Liver (tissue), 9 donors: ENCODE data around the gene EXOC4. TPM values are rescaled to one million over a fixed set of nuclear protein-coding genes. Genes with fewer than 3 reads are reported as not detected.

Experiments used
- DNase-seq: peaks from one replicate; pipeline ENCODE4 v3.0.0-alpha.2; 2017; ENCODE audit warnings: low spot score
- H3K27ac ChIP-seq, 2 donors: one replicate each; pipeline ENCODE4 v1.7.0; 2013; ENCODE audit warnings: inconsistent platforms in 2 of 2, low read length in 2 of 2, control low read depth in 1 of 2, low read depth in 1 of 2, mild to moderate bottlenecking in 1 of 2
- H3K27me3 ChIP-seq, 4 donors: one replicate each; pipeline versions ENCODE4 v1.6.1 to v1.7.0; 2013; ENCODE audit warnings: low read length in 3 of 4, inconsistent platforms in 1 of 4, mild to moderate bottlenecking in 1 of 4, moderate library complexity in 1 of 4; ENCODE audit not compliant: control insufficient read depth in 4 of 4, insufficient read depth in 4 of 4
- H3K36me3 ChIP-seq, 4 donors: one replicate each; pipeline versions ENCODE4 v1.6.1 to v1.7.0; 2013; ENCODE audit warnings: low read length in 3 of 4, mild to moderate bottlenecking in 3 of 4, low read depth in 1 of 4, moderate library complexity in 1 of 4; ENCODE audit not compliant: control insufficient read depth in 4 of 4, insufficient read depth in 3 of 4
- H3K4me1 ChIP-seq, 4 donors: one replicate each; pipeline versions ENCODE4 v1.6.1 to v1.7.0; 2013; ENCODE audit warnings: low read length in 3 of 4, mild to moderate bottlenecking in 3 of 4, moderate library complexity in 1 of 4; ENCODE audit not compliant: control insufficient read depth in 4 of 4, insufficient read depth in 4 of 4
- H3K4me3 ChIP-seq, 3 donors: one replicate each; pipeline versions ENCODE4 v1.6.1 to v1.7.0; 2013; ENCODE audit warnings: low read length in 3 of 3, control low read depth in 1 of 3, low read depth in 1 of 3, mild to moderate bottlenecking in 1 of 3
- H3K9ac ChIP-seq, 2 donors: one replicate each; pipeline ENCODE4 v1.7.0; 2013; ENCODE audit warnings: low read length in 2 of 2, mild to moderate bottlenecking in 2 of 2, moderate library complexity in 2 of 2, control low read depth in 1 of 2, low read depth in 1 of 2
- H3K9me3 ChIP-seq, 4 donors: one replicate each; pipeline versions ENCODE4 v1.6.1 to v1.7.0; 2013; ENCODE audit warnings: low read length in 3 of 4; ENCODE audit not compliant: control insufficient read depth in 4 of 4
- EGR1 ChIP-seq, 2 donors: IDR thresholded peaks; 2 replicates each; pipeline ENCODE4 v1.6.1; 2016 to 2018; ENCODE audit warnings: antibody characterized with exemption in 2 of 2, low read depth in 2 of 2
- FOXA1 ChIP-seq: IDR thresholded peaks from 2 replicates; pipeline ENCODE4 v1.6.1; 2016; ENCODE audit warnings: antibody characterized with exemption
- GABPA ChIP-seq, 2 donors: IDR thresholded peaks in 1 of 2; conservative IDR thresholded peaks in 1 of 2; 2 replicates each; pipeline ENCODE4 v1.6.1; 2016; ENCODE audit warnings: antibody characterized with exemption in 2 of 2, mild to moderate bottlenecking in 1 of 2, moderate library complexity in 1 of 2
- HNF4A ChIP-seq, 2 donors: conservative IDR thresholded peaks; 2 replicates each; pipeline ENCODE4 v1.6.1; 2016; ENCODE audit warnings: antibody characterized with exemption in 2 of 2, mild to moderate bottlenecking in 2 of 2
- HNF4G ChIP-seq: IDR thresholded peaks from 2 replicates; pipeline ENCODE4 v1.6.1; 2016; ENCODE audit warnings: antibody characterized with exemption
- JUND ChIP-seq, 2 donors: IDR thresholded peaks; 2 replicates each; pipeline ENCODE4 v1.6.1; 2016; ENCODE audit warnings: antibody characterized with exemption in 2 of 2
- NR2F2 ChIP-seq: IDR thresholded peaks from 2 replicates; pipeline ENCODE4 v1.6.1; 2016; ENCODE audit warnings: antibody characterized with exemption
- RXRA ChIP-seq, 2 donors: IDR thresholded peaks; 2 replicates each; pipeline ENCODE4 v1.6.1; 2017 to 2018; ENCODE audit warnings: antibody characterized with exemption in 2 of 2, mild to moderate bottlenecking in 1 of 2
- SP1 ChIP-seq: IDR thresholded peaks from 2 replicates; pipeline ENCODE4 v1.6.1; 2018; ENCODE audit warnings: antibody characterized with exemption, mild to moderate bottlenecking
- TAF1 ChIP-seq: conservative IDR thresholded peaks from 2 replicates; pipeline ENCODE4 v1.6.1; 2016; ENCODE audit warnings: antibody characterized with exemption, mild to moderate bottlenecking
- YY1 ChIP-seq: IDR thresholded peaks from 2 replicates; pipeline ENCODE4 v1.6.1; 2016; ENCODE audit warnings: antibody characterized with exemption, mild to moderate bottlenecking
- WGBS: extraction: QIAGEN DNeasy Blood & Tissue Kit; methylation state at CpG from one replicate; pipeline ENCODE4 v1.1.7; 2013; 5-methylcytosine and 5-hydroxymethylcytosine counted together
- polyA plus RNA-seq, 2 donors: library from polyadenylated mRNA; stranded (reverse) in 1 of 2; unstranded in 1 of 2; fragments of 200-250 nt in 1 of 2; fragments of >200 nt in 1 of 2; fragmentation: Nextera tagmentation in 1 of 2; extraction: Ambion mirVana in 1 of 2; gene quantifications; one replicate each; pipeline versions ENCODE4 v1.2.1 to v1.2.3, GENCODE V29; 2013 to 2015
- total RNA-seq, 2 donors: library from RNA; depleted of rRNA; stranded (reverse); fragments of >200 nt; gene quantifications; one replicate each; pipeline ENCODE4 v1.2.3, GENCODE V29; 2014
- TF ChIP-seq, protein P1 (sequence below): IDR thresholded peaks from 2 replicates; pipeline ENCODE4 v1.6.1; 2016; ENCODE audit warnings: antibody characterized with exemption
- TF ChIP-seq, protein P2 (sequence below): IDR thresholded peaks from 2 replicates; pipeline ENCODE4 v1.6.1; 2016; ENCODE audit warnings: antibody characterized with exemption
- TF ChIP-seq, protein P3 (sequence below): IDR thresholded peaks from 2 replicates; pipeline ENCODE4 v1.6.1; 2016; ENCODE audit warnings: antibody characterized with exemption, mild to moderate bottlenecking
- donor health status: healthy.
- donor health status: healthy.
- donor health status: healthy.
- donor health status: healthy.
- donor health status: healthy.

Gene EXOC4
- total and polyA plus RNA-seq, 4 donors, result 9.5 to 55.9 (median 23.6) TPM

DNA sequence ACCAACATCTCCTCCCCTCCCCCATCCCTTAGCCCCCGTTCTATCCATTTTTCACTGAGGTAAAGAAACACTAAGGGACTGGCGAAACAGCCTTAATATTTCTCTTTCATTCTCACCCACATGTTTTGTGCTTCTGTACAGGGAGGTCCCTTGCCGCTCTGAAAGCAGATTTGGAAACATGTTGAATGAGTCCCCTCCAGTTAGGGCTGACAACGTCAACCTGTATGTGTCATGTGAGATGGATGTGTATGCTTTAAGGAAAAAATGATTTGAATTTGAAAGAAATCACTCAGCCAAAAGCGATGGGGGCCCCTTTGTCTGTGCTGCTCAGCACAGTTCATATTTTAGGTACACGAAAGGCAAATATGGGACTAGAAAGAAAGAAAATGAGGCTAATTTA is 560.0 kb downstream of the EXOC4 start:
- Histone ChIP-seq H3K36me3 (peaks cover 0 to 6% (median under 1%) of the 10 kb centered on the region in 4 donors), H3K27ac (no peak overlapping the region), H3K4me3 (no peak overlapping the region), H3K27me3 (no peaks in the 10 kb centered on the region), H3K9me3 (no peaks in the 10 kb centered on the region), H3K4me1 (no peaks in the 10 kb centered on the region), H3K9ac (no peak overlapping the region)
- WGBS, result 94% methylated on average over 6 of the region's 6 CpGs
- no peak for DNase-seq
- TF ChIP-seq GABPA (IDR thresholded peaks at IDR 0.05 in 1 of 2, conservative IDR thresholded peaks at IDR 0.05 in 1 of 2) (no peak), NR2F2 (no peak), HNF4A (conservative IDR thresholded peaks at IDR 0.05) (no peak), JUND (IDR thresholded peaks at IDR 0.05) (no peak), HNF4G (no peak), RXRA (IDR thresholded peaks at IDR 0.05) (no peak), TAF1 (no peak), YY1 (no peak)
- TF ChIP-seq, protein P1, sequence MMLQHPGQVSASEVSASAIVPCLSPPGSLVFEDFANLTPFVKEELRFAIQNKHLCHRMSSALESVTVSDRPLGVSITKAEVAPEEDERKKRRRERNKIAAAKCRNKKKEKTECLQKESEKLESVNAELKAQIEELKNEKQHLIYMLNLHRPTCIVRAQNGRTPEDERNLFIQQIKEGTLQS, result no peak
- TF ChIP-seq, protein P2, sequence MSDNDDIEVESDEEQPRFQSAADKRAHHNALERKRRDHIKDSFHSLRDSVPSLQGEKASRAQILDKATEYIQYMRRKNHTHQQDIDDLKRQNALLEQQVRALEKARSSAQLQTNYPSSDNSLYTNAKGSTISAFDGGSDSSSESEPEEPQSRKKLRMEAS, result no peak
- TF ChIP-seq, protein P3, sequence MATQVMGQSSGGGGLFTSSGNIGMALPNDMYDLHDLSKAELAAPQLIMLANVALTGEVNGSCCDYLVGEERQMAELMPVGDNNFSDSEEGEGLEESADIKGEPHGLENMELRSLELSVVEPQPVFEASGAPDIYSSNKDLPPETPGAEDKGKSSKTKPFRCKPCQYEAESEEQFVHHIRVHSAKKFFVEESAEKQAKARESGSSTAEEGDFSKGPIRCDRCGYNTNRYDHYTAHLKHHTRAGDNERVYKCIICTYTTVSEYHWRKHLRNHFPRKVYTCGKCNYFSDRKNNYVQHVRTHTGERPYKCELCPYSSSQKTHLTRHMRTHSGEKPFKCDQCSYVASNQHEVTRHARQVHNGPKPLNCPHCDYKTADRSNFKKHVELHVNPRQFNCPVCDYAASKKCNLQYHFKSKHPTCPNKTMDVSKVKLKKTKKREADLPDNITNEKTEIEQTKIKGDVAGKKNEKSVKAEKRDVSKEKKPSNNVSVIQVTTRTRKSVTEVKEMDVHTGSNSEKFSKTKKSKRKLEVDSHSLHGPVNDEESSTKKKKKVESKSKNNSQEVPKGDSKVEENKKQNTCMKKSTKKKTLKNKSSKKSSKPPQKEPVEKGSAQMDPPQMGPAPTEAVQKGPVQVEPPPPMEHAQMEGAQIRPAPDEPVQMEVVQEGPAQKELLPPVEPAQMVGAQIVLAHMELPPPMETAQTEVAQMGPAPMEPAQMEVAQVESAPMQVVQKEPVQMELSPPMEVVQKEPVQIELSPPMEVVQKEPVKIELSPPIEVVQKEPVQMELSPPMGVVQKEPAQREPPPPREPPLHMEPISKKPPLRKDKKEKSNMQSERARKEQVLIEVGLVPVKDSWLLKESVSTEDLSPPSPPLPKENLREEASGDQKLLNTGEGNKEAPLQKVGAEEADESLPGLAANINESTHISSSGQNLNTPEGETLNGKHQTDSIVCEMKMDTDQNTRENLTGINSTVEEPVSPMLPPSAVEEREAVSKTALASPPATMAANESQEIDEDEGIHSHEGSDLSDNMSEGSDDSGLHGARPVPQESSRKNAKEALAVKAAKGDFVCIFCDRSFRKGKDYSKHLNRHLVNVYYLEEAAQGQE, result no peak

DNA sequence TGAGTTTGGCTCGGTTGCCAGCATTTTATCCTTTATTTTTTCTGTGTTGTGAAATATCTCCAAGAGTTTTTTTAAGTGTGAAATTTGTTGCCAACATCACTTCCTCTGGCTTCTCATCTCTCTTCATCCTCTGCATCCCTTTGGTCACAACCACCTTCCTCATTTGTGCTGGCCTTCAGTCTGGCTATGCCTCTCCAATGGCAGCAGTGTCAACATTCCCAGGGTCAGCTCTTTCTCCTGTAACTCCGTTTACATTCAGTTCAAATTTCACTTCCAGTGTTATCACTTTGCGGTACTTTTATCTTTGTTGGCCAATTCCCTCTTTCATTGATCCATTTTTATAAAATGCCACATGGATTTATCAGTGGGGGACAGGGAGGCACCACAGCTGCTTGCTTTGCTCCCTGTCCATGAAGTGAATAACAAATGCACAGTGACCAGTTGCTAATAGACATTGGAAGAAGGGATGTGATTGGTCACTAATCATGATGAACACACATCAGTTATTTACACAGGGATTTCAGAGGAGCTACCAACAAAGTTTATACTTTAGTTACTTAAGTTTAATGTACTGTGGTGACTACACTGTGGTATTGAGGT is 562.8 kb downstream of the EXOC4 start:
- DNase-seq, result no peak
- no peaks in the 10 kb centered on the region for H3K27me3 ChIP-seq
- H3K36me3 ChIP-seq, result peaks cover 0 to 10% (median 3%) of the 10 kb centered on the region in 4 donors
- H3K9me3 ChIP-seq, result no peaks in the 10 kb centered on the region
- no peaks in the 10 kb centered on the region for H3K4me1 ChIP-seq
- no peak overlapping the region for H3K4me3 ChIP-seq
- H3K9ac ChIP-seq, result no peak overlapping the region
- no peak for TF ChIP-seq FOXA1
- TF ChIP-seq SP1, result no peak
- no peak for TF ChIP-seq HNF4A (conservative IDR thresholded peaks at IDR 0.05)
- TF ChIP-seq, protein P1, result no peak
- no peak for TF ChIP-seq EGR1 (IDR thresholded peaks at IDR 0.05; ENCODE audit: low read depth in 2 of 2)
- no peak for TF ChIP-seq JUND (IDR thresholded peaks at IDR 0.05)
- TF ChIP-seq, protein P3, result no peak
- WGBS, result 56% methylated on average over 3 of the region's 3 CpGs
- H3K27ac ChIP-seq, result no peak overlapping the region
